ENCODE results near the gene FOXD4L6. TPM values are rescaled to one million over a fixed set of nuclear protein-coding genes. Genes with fewer than 3 reads are reported as not detected.
"Not testable (repeated sequence)": the region's sequence is repeated elsewhere in the genome, so short reads cannot be mapped to it uniquely, and the experiment has no call there.

The FOXD4L6 gene
- total RNA-seq, 1 donor from 2014 or later = not detected

GRCh38 chr9:41105557-41106253 lies 22.8 kb downstream of the FOXD4L6 start:
- ATAC-seq; DNase-seq; intact Hi-C loops (cut with micrococcal nuclease): not testable (repeated sequence)

- intact Hi-C loops (cut with micrococcal nuclease); ATAC-seq; DNase-seq: not testable (repeated sequence)
Measured at GRCh38 chr9:41104542-41104941, 23.9 kb downstream of the FOXD4L6 start.

GRCh38 chr9:41100508-41100907 lies 28.0 kb downstream of the FOXD4L6 start:
- ATAC-seq; DNase-seq; intact Hi-C loops (cut with micrococcal nuclease): not testable (repeated sequence)

- ATAC-seq; intact Hi-C loops (cut with micrococcal nuclease); DNase-seq: not testable (repeated sequence)
Measured at GRCh38 chr9:41098759-41099158, 29.7 kb downstream of the FOXD4L6 start.

- DNase-seq; intact Hi-C loops (cut with micrococcal nuclease): not testable (repeated sequence)
- peak; percentile 52 for ATAC-seq
Measured at GRCh38 chr9:41095060-41095459, 33.4 kb downstream of the FOXD4L6 start.

GRCh38 chr9:41094010-41094773 lies 34.3 kb downstream of the FOXD4L6 start:
- intact Hi-C loops (cut with micrococcal nuclease); DNase-seq; ATAC-seq: not testable (repeated sequence)

GRCh38 chr9:41090922-41091321 lies 37.6 kb downstream of the FOXD4L6 start:
- intact Hi-C loops (cut with micrococcal nuclease); ATAC-seq; DNase-seq: not testable (repeated sequence)

- intact Hi-C loops (cut with micrococcal nuclease); DNase-seq: not testable (repeated sequence)
Measured at GRCh38 chr9:41090386-41090785, 38.1 kb downstream of the FOXD4L6 start.

GRCh38 chr9:41088450-41089059 lies 39.9 kb downstream of the FOXD4L6 start:
- intact Hi-C loops (cut with micrococcal nuclease); DNase-seq: not testable (repeated sequence)
- ATAC-seq = peak; percentile 87

More at GRCh38 chr9:41090386-41090785, 38.1 kb downstream of the FOXD4L6 start:
- ATAC-seq = not testable (repeated sequence)

- DNase-seq; intact Hi-C loops (cut with micrococcal nuclease); ATAC-seq: not testable (repeated sequence)
Measured at GRCh38 chr9:41087929-41088328, 40.6 kb downstream of the FOXD4L6 start.

GRCh38 chr9:41087157-41087780 lies 41.2 kb downstream of the FOXD4L6 start:
- DNase-seq; intact Hi-C loops (cut with micrococcal nuclease): not testable (repeated sequence)
- peak; percentile 56 for ATAC-seq

GRCh38 chr9:41086685-41087084 lies 41.8 kb downstream of the FOXD4L6 start:
- intact Hi-C loops (cut with micrococcal nuclease); ATAC-seq; DNase-seq: not testable (repeated sequence)

- ATAC-seq; DNase-seq; intact Hi-C loops (cut with micrococcal nuclease): not testable (repeated sequence)
Measured at GRCh38 chr9:41086215-41086614, 42.3 kb downstream of the FOXD4L6 start.

- DNase-seq; ATAC-seq; intact Hi-C loops (cut with micrococcal nuclease): not testable (repeated sequence)
Measured at GRCh38 chr9:41082358-41082757, 46.1 kb downstream of the FOXD4L6 start.

GRCh38 chr9:41079464-41079863 lies 49.0 kb downstream of the FOXD4L6 start:
- intact Hi-C loops (cut with micrococcal nuclease); DNase-seq; ATAC-seq: not testable (repeated sequence)

GRCh38 chr9:41077586-41077985 lies 50.9 kb downstream of the FOXD4L6 start:
- intact Hi-C loops (cut with micrococcal nuclease); ATAC-seq: not testable (repeated sequence)

More at GRCh38 chr9:41077586-41077985, 50.9 kb downstream of the FOXD4L6 start:
- not testable (repeated sequence) for DNase-seq

Measured in left ventricle myocardium superior (tissue), 1 donor.